Endometrial microvascular endothelial cells (primary cell): ENCODE results near the gene GRIK5. TPM values are rescaled to one million over a fixed set of nuclear protein-coding genes. Genes with fewer than 3 reads are reported as not detected.

Source experiments
- in situ Hi-C: cut with HindIII; loops from 2 replicates; pipeline ENCODE4 v1.10.0; 2017; ENCODE audit warnings: low sequenced_read_pairs, low pct_unique_long_range_greater_than_20kb; ENCODE audit errors: inconsistent ontology term
- total RNA-seq: library from RNA; depleted of rRNA; stranded (reverse); fragments of >200 nt; gene quantifications from one replicate; pipeline ENCODE4 v1.2.3, GENCODE V29; 2015; ENCODE audit errors: inconsistent ontology term

Gene GRIK5
- total RNA-seq, 1 donor from 2014 or later = not detected

DNA sequence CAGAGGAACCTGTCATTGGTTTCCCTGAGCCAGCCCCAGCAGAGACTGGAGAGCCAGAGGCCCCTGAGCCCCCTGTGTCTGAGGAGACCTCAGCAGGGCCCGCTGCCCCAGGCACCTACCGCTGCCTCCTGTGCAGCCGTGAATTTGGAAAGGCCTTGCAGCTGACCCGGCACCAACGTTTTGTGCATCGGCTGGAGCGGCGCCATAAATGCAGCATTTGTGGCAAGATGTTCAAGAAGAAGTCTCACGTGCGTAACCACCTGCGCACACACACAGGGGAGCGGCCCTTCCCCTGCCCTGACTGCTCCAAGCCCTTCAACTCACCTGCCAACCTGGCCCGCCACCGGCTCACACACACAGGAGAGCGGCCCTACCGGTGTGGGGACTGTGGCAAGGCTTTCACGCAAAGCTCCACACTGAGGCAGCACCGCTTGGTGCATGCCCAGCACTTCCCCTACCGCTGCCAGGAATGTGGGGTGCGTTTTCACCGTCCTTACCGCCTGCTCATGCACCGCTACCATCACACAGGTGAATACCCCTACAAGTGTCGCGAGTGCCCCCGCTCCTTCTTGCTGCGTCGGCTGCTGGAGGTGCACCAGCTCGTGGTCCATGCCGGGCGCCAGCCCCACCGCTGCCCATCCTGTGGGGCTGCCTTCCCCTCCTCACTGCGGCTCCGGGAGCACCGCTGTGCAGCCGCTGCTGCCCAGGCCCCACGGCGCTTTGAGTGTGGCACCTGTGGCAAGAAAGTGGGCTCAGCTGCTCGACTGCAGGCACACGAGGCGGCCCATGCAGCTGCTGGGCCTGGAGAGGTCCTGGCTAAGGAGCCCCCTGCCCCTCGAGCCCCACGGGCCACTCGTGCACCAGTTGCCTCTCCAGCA, 10.1 kb upstream of the GRIK5 start:
- in situ Hi-C loops = no loop called here

DNA sequence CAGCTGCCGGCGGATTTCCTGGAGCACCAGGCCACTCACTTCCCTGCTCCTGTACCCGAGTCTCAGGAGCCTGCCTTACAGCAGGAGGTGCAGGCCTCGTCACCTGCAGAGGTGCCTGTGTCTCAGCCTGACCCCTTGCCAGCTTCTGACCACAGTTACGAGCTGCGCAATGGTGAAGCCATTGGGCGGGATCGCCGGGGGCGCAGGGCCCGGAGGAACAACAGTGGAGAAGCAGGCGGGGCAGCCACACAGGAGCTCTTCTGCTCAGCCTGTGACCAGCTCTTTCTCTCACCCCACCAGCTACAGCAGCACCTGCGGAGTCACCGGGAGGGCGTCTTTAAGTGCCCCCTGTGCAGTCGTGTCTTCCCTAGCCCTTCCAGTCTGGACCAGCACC, 9.3 kb upstream of the GRIK5 start:
- in situ Hi-C loops = no loop called here

DNA sequence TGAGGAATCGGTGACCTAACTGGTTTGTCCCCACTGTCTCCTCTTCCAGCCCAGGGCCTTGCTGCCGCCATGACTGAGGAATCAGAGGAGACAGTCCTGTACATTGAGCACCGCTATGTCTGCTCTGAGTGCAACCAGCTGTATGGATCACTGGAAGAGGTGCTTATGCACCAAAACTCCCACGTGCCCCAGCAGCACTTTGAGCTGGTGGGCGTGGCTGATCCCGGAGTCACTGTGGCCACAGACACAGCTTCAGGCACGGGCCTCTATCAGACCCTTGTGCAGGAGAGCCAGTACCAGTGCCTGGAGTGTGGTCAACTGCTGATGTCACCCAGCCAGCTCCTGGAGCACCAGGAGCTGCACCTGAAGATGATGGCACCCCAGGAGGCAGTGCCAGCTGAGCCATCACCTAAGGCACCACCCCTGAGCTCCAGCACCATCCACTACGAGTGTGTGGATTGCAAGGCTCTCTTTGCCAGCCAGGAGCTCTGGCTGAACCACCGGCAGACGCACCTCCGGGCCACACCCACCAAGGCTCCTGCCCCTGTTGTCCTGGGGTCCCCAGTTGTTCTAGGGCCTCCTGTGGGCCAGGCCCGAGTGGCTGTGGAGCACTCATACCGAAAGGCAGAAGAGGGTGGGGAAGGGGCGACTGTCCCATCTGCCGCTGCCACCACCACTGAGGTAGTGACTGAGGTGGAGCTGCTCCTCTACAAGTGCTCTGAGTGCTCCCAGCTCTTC, 8.7 kb upstream of the GRIK5 start:
- in situ Hi-C loops = no loop called here

GRCh38 chr19:42078058-42078457, 8.1 kb upstream of the GRIK5 start:
- in situ Hi-C loops = no loop called here

DNA sequence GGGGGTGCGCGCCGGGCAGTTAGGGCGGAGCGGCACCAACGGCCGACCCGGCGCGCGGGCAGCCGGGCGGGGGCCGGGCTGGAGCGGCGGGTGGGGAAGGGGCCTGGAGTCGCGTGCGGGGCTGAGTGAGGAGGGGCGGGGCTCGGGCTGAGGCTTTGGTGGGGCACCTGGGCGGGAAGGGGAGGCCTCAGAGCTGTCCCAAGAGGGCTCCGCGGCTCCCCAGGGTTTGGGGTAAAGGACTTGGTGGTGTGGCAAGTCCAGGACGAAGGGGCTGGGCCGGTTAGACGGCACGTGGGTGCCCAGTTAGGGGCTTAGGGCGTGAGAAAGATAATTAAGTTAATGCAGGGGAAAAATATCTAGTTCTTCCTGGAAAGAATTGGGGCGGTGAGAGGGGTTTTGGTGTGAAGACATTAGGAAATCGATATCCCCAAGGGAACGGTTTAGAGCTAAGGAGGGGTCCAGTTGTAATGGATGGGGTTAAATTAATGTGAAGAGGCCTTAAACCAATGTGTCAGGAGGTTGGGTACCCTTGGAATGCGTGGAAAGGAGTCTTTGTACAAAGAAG, 6.5 kb upstream of the GRIK5 start:
- in situ Hi-C loops = no loop called here

- in situ Hi-C loops = no loop called here
These were observed 5.8 kb upstream of the GRIK5 start, which contains the start of gene ZNF574 for GRCh38 chr19:42075616-42076379. Gene ZNF574, plus strand, starts transcription at chr19:42076166. Its CDS starts 2,441 bp downstream, at chr19:42078607.

DNA sequence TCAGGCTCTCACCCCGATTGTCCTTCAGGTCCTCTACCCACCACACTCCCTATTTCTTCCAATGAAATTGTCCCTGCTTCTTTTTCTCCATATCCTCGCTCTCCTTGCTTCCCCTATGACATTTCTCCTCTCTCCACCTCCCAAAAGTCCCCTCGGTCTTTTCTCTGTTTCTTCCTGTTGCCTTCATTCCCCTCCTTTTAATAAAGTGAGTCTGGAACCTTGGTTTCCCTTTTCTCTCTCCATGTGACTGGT, 5.3 kb upstream of the GRIK5 start:
- in situ Hi-C loops = no loop called here

DNA sequence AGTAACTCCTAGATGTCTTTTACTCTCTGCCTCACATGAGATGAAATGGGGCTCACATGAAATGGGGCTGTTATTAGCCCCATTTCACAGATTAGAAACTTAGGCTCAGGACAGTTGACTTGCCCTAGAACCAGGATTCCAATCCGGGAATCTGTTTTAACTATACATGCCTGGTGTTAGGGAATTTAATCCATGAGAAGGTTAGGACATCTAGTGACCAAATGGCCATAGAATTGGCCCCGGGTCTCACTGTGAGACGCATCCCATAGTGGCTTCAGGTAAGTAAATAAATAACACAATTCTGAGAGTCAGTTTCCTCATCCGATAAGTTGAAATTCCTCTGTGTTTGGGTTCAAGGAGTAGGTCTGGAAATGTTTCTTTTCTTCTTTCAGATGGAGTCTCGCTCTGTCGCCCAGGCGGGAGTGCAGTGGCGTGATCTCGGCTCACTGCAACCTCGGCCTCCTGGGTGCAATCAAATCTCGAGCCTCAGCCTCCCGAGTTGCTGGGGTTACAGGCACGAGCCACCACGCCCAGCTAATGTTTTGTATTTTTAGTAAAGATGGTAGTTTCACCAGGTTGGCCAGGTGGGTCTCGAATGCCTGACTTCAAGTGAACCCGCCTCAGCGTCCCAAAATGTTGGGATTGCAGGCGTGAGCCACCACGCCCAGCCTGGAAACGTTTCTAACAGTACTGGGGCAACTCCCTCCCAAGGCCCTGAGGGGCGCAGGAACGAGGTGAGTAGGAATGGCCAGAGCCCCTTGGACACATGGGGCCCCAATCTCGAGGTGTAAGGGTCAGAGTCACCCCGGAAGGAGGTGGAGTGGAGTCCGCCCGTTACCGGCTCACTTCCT, 4.7 kb upstream of the GRIK5 start:
- in situ Hi-C loops = no loop called here

GRCh38 chr19:42071247-42071646, 1.2 kb upstream of the GRIK5 start:
- in situ Hi-C loops = no loop called here

GRCh38 chr19:42068756-42069571, 1.0 kb downstream of the GRIK5 start:
- in situ Hi-C loops = no loop called here

GRCh38 chr19:42068361-42068755, 1.6 kb downstream of the GRIK5 start:
- in situ Hi-C loops = no loop called here

DNA sequence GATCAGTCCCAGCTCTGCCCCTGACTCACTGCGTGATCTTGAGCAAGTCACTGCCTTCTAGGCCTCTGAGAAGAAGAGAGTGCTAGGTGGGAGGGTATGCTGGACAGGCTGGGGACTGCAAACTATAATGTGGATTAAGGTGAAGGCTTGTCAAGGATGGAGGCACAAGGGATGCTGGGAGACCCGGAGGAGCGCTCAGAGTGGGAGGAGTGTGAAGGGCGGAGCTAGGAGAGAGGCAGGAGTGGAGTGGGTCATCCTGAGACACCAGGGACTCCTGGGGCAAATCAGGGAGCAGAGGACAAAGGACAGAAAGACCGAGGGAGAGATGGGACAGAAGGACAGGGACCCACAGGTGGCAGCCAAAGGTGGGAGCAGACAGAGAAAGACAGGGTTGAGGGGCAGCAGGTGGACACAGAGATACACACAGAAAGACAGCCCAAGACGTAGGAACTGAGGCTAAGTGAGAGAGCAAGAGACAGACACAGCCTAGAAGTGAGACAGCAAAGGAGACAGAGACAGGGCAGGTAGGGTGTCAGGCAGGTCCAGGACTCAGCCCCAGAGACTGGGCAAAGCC, 2.6 kb downstream of the GRIK5 start:
- in situ Hi-C loops = no loop called here

- in situ Hi-C loops = no loop called here
These were observed 3.8 kb downstream of the GRIK5 start for GRCh38 chr19:42066075-42066754.

DNA sequence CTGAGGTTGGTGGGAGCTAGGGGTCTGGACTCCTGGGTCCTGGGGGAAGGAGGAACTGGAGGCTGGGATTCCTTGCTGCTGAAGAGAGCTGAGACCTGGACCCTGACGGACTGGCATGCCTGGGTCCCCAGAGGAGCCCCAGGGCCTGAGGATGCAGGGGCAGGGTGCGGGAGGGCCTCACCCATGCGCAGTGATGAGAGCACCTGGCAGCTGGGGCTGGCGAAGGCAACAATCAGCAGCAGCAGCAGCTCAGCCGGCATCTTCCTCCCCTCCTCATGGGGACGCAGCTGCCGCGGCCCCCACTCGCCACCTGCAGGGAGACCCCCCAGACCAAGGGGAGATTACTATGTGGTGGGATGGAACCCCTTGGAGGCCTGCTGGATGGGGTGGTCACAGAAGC, 4.5 kb downstream of the GRIK5 start:
- in situ Hi-C loops = no loop called here

- in situ Hi-C loops = no loop called here
These were observed 5.0 kb downstream of the GRIK5 start for GRCh38 chr19:42065051-42065450.

GRCh38 chr19:42064432-42064831, 5.6 kb downstream of the GRIK5 start:
- in situ Hi-C loops = no loop called here

GRCh38 chr19:42062381-42062780, 7.6 kb downstream of the GRIK5 start:
- in situ Hi-C loops = no loop called here
